HG02763 (cell line): ENCODE measurements around the gene LRTM1.

Experiments
- ATAC-seq: cut with Tn5 transposase; IDR thresholded peaks from one replicate; pipeline ENCODE4 v1.9.1; 2021; ENCODE audit warnings: mild to moderate bottlenecking, moderate library complexity; ENCODE audit not compliant: unreplicated experiment

LRTM1 gene

DNA sequence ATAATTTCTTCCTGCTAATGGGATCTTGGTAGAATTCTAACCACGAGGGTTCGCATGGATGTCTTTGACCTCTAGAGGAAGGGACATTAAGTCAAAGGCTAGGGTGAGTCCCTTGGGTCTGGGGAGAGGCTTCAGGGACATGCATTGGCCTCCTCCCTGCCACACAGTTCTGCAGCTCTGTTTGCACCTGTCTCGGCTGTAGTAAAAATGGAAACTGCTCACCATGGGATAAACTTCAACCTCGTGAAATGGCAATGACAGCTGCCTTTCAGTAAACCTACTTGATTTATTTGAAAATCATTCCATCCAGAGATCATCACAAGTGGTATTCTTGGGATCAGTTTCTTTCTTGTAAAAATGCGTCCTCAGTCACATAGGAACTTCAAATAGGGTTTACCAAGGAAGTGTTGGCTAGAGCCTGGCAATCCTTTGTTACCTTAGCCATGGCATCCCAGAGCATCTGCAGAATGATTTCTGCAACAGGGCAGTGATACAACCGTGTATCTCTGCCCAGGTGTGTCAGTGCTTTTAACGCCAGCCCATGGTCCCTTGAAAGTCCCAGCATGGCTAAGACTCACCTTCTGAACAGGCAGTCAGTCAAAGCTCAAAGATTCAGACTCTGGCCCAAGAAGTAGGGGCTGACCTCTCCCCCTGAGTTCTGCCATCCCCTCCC lies 14.0 kb upstream of the LRTM1 start:
- ATAC-seq, result no peak

DNA sequence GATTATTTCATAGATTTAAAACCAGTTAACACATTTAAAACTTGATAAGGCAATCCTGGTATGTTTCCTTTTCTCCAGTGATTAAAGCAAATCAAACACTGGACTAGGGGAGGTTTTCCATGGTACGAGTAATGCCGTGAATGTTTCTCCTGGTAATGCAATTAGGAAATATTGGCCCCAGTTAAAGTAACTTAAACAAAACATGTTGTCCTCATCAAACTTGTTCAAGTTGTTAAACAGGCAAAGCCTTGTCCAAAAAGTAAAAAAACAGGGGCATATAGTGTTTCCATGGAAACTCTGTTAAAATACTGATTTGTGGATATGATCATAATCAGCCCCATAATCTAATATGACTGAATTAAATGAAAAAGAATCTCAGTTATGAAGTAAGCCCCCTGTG lies 13.1 kb upstream of the LRTM1 start:
- ATAC-seq, result no peak

GRCh38 chr3:54939557-54940300 lies 11.9 kb upstream of the LRTM1 start:
- ATAC-seq, result no peak

DNA sequence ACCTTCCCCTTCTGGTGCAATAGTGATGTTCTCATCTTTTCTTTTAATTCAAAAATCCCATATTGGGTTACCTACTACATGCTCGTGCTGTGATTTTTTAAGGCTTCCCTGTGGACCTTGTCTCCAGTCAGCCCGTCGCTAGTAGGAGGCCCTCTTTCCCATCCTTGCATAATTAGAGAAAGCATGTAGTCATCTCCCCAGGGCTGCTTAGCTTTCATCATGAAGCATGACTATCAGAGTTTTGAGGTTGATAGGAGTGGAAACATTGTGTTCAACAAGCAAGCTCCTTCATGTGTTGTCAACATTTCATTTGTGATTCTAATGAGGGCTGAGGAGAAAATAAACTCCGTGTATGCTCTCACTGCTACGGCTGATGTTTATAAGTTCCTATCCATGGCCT lies 8.7 kb upstream of the LRTM1 start:
- no peak for ATAC-seq

DNA sequence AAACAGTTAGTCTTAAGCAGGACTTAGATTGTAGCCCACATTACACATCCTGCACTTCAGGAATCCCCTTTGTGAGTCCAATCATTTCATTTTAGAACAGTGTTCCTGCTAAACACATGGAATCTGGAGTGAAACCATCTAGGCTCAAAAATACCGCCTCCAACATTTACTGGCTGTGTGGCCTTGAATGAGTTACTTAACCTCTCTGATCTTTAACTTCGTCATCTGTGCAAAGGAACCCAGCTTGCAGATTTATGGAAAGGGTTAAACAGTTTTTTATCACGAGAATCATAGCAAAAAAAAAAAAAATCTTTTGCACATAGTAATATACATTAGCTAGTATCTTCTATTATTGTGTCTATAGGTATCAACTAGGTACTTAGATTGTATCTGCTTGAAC lies 8.0 kb upstream of the LRTM1 start:
- ATAC-seq, result no peak

- ATAC-seq, result no peak
These were observed 4.7 kb upstream of the LRTM1 start for GRCh38 chr3:54932606-54933005.

DNA sequence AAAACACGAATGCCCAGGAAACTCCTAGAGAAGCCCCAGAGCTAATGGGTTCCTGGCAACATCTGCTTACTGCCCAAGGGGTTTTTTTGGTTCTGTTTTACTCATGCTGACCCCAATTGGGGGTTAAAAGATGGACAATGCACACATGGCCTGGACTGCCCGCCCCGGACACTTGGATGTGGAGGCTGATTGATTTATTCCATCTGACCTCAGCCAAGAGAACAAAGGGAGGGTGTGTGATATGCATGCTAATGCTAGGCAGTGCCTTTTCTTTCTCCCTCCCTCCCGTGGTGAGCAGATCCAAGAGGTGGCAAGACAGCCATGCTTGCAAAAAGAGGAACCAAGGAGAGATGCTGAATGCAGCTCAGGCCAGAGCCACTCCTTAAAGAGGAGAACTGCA lies 3.3 kb upstream of the LRTM1 start:
- ATAC-seq, result no peak

GRCh38 chr3:54918516-54918915 lies 9.3 kb downstream of the LRTM1 start:
- ATAC-seq, result no peak

- ATAC-seq, result no peak
These were observed 10.0 kb downstream of the LRTM1 start for GRCh38 chr3:54917862-54918261.

- no peak for ATAC-seq
These were observed 10.7 kb downstream of the LRTM1 start for GRCh38 chr3:54917174-54917573.

DNA sequence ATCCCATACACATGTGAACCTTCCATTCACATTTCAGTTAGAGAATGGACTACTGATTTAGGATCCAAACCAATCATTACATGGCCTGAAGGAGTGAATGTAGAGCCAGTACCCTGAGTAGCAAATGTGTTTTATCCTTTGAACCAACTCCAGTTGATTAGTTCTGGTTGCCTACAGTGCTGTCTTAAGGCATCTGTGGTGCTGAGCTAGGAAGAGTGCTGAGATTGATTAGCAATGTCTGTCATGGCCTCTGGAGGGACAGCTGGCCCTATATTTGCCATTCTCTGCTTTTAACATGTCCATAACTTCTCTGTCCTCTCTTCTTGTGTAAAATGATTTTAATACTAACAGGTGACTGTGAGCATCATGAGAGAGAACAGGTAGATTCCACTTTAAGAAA lies 11.1 kb downstream of the LRTM1 start:
- ATAC-seq, result no peak

DNA sequence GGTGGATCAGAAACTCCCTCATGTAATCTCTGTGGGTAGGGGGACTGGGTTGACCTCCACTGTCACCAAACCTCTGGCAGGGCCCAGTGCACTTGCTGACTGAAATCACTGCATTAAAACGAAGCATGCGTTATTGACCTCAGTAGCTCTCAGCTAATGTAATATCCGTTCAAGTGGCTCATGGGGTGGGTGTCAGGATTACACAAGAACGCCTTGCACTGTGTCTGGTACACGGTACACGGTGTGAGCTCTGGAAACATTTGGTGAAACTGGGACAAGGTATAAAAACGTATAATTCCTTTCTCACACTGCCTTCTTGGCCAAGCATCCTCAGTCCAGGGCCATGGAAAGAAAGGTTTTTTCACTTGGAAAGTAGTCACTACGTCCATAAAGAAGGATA lies 11.9 kb downstream of the LRTM1 start:
- ATAC-seq, result no peak

DNA sequence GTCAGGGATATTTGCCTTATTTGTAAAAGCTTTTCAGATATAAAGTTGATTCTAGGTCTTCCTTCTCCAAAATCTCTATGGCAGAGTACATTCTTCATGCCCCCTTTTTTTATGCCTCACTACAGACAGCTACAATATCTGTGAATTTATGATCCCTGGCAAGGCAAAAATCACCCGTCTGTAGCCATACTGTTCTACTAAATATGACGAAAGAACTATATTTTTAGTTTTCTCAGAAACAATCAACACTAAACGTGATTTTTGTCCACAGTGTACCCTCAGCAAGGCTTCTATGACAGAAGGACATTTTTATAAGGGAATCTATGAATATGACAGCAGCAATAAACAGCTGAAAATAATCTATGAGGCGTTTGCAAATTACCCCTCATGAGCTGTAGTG lies 12.7 kb downstream of the LRTM1 start:
- no peak for ATAC-seq

GRCh38 chr3:54914180-54914579 lies 13.7 kb downstream of the LRTM1 start:
- ATAC-seq, result no peak

DNA sequence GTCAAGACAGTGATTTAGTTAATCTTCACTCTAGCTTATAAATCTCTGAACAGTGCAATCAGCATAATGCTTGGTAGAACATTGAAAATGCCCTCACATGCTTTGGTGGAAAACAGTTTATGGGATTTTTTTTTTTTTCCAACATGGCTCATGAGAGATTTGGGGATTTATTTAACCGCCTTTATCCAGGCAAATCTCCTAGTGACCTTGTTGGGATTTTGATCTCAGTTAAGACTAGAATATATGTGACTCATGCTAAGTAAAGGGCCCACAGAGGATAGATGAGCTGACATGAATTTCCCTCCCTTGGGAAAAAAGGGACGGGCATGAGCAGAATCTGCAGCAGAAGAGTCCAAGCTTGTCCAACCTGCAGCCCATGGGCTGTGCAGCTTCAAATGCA lies 18.7 kb downstream of the LRTM1 start:
- ATAC-seq, result no peak

DNA sequence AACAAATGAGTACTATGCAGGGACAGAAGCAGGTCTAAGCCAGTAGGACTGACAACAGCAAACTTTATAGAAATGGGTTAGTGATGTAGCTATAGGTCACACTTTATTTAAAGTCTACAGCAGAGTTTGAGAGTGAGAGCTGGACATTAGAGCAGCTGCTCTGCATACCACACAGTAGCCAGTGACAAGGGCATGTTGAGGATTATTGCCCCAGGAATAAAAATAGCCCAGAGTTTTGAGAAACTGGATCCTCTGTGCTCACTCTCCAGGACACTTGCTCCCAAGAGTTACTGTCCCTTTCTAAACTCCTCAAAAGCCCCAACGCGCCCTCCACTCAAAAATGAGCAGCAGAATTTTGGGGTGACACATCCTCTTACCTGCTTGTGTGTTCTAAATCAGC lies 21.1 kb downstream of the LRTM1 start:
- ATAC-seq, result no peak

DNA sequence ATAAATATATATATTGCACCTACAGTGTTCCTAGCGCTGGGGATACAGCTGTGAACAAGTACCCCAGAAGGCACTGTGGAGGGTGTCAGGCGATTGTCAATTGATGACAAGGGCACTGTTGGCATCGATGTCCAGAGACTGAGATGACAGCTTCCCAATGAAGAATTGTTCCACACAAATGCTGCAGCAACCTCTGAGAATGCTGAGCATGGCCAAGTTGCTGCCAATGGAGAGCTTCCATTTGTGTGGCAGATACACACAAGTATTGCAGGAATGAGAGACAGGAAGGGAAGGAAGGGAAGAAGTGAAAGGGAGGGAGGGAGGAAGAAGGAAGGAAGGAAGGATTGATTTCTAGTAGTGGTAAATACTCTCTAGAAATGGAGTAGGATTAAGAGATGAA lies 21.9 kb downstream of the LRTM1 start:
- no peak for ATAC-seq

- no peak for ATAC-seq
These were observed 22.5 kb downstream of the LRTM1 start for GRCh38 chr3:54905261-54905888.

- ATAC-seq, result no peak
These were observed 25.8 kb downstream of the LRTM1 start for GRCh38 chr3:54901906-54902685.

DNA sequence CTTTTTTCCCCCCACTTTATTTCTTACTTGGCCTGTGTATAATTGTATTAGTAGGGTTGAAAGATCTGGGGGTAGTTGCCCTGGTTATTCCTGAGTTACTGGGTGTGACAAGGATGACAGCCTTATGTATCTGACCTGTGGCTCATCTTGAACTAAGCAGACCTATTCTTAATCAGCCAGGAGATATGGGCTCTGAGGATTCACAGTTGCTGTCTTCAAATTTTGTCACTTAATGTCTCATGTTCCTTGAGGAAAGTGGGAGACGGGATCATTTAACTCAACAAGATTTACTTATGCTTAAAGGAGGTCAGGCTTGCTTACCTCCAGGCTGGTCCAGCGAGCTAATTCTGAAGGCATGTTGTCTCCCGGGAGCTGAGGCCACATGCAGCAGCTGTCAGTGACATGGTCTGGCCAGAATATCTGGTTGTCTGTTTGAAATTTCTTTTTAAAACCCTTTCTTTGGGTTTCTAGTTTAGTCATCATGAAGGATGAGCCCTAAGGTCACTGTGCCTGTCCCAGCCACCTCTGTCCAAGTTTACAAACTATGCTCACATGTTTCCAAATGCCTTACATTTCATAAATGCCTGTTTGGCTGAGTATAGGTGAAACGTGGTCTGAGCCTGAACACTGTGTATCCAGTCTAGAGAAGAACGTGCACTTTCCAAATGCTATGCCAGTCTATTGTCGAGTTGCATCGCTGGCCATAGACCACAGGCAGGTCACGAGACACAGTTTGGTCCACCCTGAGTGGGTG lies 26.8 kb downstream of the LRTM1 start:
- no peak for ATAC-seq

DNA sequence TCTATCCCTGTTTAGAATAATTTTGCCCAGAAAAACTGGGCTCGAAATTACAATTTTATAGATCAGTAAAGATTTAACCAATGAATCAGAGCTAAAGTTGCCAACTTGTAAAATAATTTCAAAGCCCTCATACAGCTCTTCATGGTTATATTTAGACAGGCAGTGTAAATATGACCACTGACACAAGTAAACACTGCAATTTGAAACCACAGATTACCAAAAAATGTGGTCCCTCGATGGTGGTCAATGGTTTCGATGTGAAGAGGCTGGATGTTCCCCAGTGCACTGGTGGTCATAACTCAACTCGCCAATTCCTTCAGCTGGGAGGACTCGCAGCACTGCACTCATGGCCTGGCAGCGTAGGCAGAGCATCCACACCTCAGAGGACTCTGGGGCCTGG lies 28.6 kb downstream of the LRTM1 start:
- no peak for ATAC-seq
